Measurements from ENCODE around the gene SULT1A2. TPM values are rescaled to one million over a fixed set of nuclear protein-coding genes. Genes with fewer than 3 reads are reported as not detected.

Gene SULT1A2
- total and polyA plus RNA-seq, 2 of the 13 experiments (the other 11 are each of a cell fraction or from before 2014, with no cell fraction given), result 33.0 to 34.2 TPM

DNA sequence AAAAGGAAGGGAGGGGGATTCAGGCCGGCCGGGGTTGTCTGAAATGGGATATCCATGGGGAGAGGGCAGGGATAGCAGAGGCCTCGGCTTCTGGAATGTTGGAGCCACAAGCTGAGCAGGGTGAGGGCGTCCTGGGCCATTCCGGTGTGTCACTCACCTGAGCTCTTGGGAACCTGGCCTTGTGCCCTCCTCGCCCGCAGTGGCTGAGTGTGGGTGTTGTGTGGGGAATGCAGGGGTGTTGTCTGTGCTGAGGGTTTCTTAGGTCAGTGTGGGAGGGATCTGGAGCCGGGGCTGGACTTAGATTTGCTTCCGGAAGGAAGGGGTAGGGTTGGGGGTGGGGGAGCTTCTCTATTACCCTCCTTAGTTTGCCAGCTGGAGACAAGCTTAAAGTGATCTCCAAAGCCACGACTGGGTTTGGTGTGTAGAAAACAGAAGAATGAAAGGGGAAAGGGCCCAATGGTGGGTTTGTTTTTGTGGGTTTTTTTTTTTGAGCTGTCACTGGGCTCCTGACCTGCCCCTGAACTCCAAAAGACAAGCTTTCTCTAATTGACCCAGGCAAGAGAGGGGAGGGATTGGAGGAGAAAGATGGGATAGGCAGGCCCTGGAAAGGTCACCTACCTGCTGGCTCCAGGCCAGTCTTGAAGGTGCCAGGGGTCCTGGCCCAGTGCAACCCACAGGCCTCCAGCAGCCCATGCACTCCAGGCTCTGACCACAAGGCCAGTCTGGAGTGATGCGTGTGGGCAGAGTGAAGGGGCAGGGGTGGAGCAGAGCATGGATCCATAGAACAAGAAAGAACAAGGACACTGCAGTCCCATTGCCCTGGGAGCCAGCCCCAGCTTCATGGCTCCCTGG, at the start of gene SULT1A2 (continued):
- TF ChIP-seq ZNF609 (CRISPR knock-in tag; IDR thresholded peaks at IDR 0.05; ENCODE audit: borderline replicate concordance) (no peak), ASH2L (IDR thresholded peaks at IDR 0.05; ENCODE audit: insufficient read length, low read depth, low read length) (no peak), THAP11 (CRISPR knock-in tag; IDR thresholded peaks at IDR 0.05) (no peak), ZEB1 (IDR thresholded peaks at IDR 0.05; ENCODE audit: insufficient replicate concordance, low read depth) (no peak), ZNF550 (CRISPR knock-in tag; IDR thresholded peaks at IDR 0.05; ENCODE audit: borderline replicate concordance) (no peak), ZKSCAN8 (CRISPR knock-in tag; IDR thresholded peaks at IDR 0.05; ENCODE audit: borderline replicate concordance) (no peak), HBP1 (CRISPR knock-in tag; IDR thresholded peaks at IDR 0.05; ENCODE audit: low read depth) (no peak), MZF1 (CRISPR knock-in tag; IDR thresholded peaks at IDR 0.05; ENCODE audit: borderline replicate concordance) (no peak), ZNF225 (CRISPR knock-in tag; IDR thresholded peaks at IDR 0.05) (no peak; the same call in 1 of the 2 replicates), NR2C2 (CRISPR knock-in tag; IDR thresholded peaks at IDR 0.05; ENCODE audit: borderline replicate concordance) (peak; percentile 70; the same call in 1 of the 2 replicates), DR1 (CRISPR knock-in tag; IDR thresholded peaks at IDR 0.05) (no peak), ZNF281 (CRISPR knock-in tag; IDR thresholded peaks at IDR 0.05; ENCODE audit: borderline replicate concordance) (peak; percentile 38; the same call in 1 of the 2 replicates), IKZF4 (CRISPR knock-in tag; IDR thresholded peaks at IDR 0.05; ENCODE audit: borderline replicate concordance, low read depth, not compliant biosample characterization) (no peak), HMGXB4 (CRISPR knock-in tag; IDR thresholded peaks at IDR 0.05; ENCODE audit: borderline replicate concordance in 1 of 2, low read depth in 1 of 2) (0 out of 4 replicates have a peak, but pooled peaks of 1 of the 2 experiments have one; percentile 13)
- TF ChIP-seq, protein P1, sequence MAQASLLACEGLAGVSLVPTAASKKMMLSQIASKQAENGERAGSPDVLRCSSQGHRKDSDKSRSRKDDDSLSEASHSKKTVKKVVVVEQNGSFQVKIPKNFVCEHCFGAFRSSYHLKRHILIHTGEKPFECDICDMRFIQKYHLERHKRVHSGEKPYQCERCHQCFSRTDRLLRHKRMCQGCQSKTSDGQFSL (CRISPR knock-in tag; IDR thresholded peaks at IDR 0.05), result no peak
